H1 (cell line): ENCODE results near the gene DPEP3. TPM values are rescaled to one million over a fixed set of nuclear protein-coding genes. Genes with fewer than 3 reads are reported as not detected.

Experiments
- ATF2 ChIP-seq: IDR thresholded peaks from 2 replicates; pipeline ENCODE4 v1.6.1; 2012; ENCODE audit warnings: low read length, inconsistent platforms
- BCL11A ChIP-seq, 2 experiments: IDR thresholded peaks; one replicate each; pipeline ENCODE4 v1.6.1; 2011; ENCODE audit warnings: low read depth in 2 of 2, low read length in 2 of 2, mild to moderate bottlenecking in 2 of 2
- CTCF ChIP-seq, 3 experiments: IDR thresholded peaks; 1 replicate in 2 of 3; 2 replicates in 1 of 3; pipeline versions ENCODE4 v1.5.1 to v1.6.1; 2011; ENCODE audit warnings: low read length in 3 of 3, mild to moderate bottlenecking in 3 of 3, inconsistent platforms in 2 of 3, low read depth in 1 of 3, moderate library complexity in 1 of 3; ENCODE audit not compliant: insufficient read depth in 1 of 3; ENCODE audit errors: control extremely low read depth in 1 of 3
- JUND ChIP-seq: IDR thresholded peaks from 2 replicates; pipeline ENCODE4 v1.6.1; 2011; ENCODE audit warnings: mild to moderate bottlenecking, improper control_type of control experiment, low read length
- SIRT6 ChIP-seq: IDR thresholded peaks from one replicate; pipeline ENCODE4 v1.7.1; 2012; ENCODE audit warnings: low read length, inconsistent platforms
- polyA plus RNA-seq, 7 experiments: library from polyadenylated mRNA; depleted of rRNA in 3 of 7; stranded (reverse) in 5 of 7; unstranded in 2 of 7; fragments of >200 nt in 5 of 7; fragments of 200-250 nt in 2 of 7; gene quantifications; 1 replicate in 5 of 7; 2 replicates in 1 of 7; 4 replicates in 1 of 7; pipeline versions ENCODE4 v1.2.1 to v1.2.3, GENCODE V29; 2011 to 2013; ENCODE audit warnings: missing spikeins in 2 of 7, mixed read lengths in 2 of 7
- total RNA-seq: library from RNA; stranded (reverse); fragmentation: NEBNext Ultra II Directional; extraction: Animal tissue kit (Norgen Biotek cat#: 25700); gene quantifications from 2 replicates; pipeline ENCODE4 v1.2.1, GENCODE V29; 2021

Gene DPEP3
- total and polyA plus RNA-seq, 2 of the 8 experiments (the other 6 are each of a cell fraction or from before 2014, with no cell fraction given): 6.5 to 9.9 TPM

- TF ChIP-seq ATF2 (no peak), SIRT6 (no peak), JUND (no peak), CTCF (IDR thresholded peaks at IDR 0.05; ENCODE audit: control extremely low read depth in 1 of 3, insufficient read depth in 1 of 3, low read depth in 1 of 3, low read length in 3 of 3) (no peak), BCL11A (IDR thresholded peaks at IDR 0.05; ENCODE audit: low read depth in 2 of 2, low read length in 2 of 2) (no peak)
- TF ChIP-seq, all 59 proteins: peak for 0
Measured at GRCh38 chr16:67946128-67946569, 34.1 kb downstream of the DPEP3 start (continued).
